Stimulated activated naive CD8-positive, alpha-beta T cell treated with anti-CD3 and anti-CD28 coated beads, Interleukin-15, Interleukin-2, amounts not matched to agents 100 U/mL and 50 U/mL, for 24 hours (primary cell): ENCODE results near the gene MAL.

Source experiments
- ATAC-seq: fragments of 150-1000 bp; cut with Tn5 transposase; one replicate; pipeline ENCODE4 v1.10.0; 2021
- DNase-seq: peaks from one replicate; pipeline ENCODE4 v3.0.0; 2021

Gene MAL

GRCh38 chr2:95061601-95062183 lies 36.2 kb downstream of the MAL start:
- no peak for ATAC-seq
- no peak for DNase-seq

DNA sequence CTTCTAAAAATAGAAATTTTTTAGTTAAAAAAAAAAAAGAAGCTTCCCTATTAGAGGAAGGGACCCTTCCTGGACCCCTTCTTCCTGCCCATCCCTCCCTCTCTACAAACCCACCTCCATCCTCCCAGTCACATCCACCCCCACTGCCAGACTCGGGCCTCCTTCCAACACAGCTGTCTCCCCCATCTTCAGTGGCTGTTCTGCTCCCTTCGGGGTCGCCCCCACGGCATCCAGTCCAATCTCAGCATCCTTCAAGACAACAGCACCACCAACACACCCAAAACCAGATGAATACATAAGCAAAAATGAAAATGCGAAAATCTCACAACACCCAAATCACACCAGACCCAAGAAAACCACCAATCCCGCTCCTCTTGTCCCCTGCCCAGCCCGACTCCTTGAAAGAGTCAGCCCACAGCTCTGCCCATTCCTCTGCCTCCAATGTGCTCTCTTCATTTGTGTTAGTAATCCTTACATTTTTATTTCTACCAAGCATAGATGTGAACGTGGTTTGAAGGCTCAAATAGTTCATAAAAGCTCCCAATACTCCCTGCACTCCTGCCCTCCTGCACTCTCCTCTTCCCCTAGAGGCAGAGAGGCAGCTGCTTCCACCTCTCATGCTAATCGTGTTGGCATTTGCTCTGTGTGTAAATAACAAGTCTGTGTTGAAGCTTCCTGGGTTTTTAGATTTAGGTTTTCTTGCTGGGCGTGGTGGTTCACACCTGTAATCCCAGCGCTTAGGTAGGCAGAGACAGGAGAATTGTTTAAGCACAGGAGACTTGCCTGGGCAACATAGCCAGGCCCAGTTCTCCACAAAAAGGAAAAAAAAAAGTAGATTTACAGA lies 37.0 kb downstream of the MAL start:
- no peak for DNase-seq
- no peak for ATAC-seq

GRCh38 chr2:95063086-95063958 lies 37.8 kb downstream of the MAL start:
- ATAC-seq, result no peak
- no peak for DNase-seq

DNA sequence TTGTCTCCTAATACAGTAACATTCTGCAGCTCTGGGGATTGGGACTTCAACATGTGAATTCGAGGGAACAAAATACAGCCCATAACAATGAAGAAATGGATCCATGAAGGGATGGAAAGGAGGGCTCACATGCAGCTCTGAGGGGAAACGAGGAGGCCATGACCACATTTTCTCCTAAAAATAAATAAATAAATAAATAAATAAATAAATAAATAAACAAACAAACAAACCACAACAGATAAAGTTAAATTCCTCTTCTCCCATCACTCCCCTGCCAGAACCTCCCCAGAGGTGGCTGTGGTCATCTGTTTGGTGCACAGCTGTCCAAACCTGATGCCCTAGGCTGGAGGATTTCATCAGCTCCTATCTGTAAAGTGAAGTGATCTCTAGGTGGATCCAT lies 42.7 kb downstream of the MAL start:
- DNase-seq, result no peak
- no peak for ATAC-seq

GRCh38 chr2:95069465-95069864 lies 44.0 kb downstream of the MAL start:
- ATAC-seq (no peak), DNase-seq (no peak)

GRCh38 chr2:95071856-95072255 lies 46.3 kb downstream of the MAL start:
- DNase-seq (no peak), ATAC-seq (no peak)

GRCh38 chr2:95072424-95072823 lies 46.9 kb downstream of the MAL start:
- ATAC-seq (no peak), DNase-seq (no peak)

DNA sequence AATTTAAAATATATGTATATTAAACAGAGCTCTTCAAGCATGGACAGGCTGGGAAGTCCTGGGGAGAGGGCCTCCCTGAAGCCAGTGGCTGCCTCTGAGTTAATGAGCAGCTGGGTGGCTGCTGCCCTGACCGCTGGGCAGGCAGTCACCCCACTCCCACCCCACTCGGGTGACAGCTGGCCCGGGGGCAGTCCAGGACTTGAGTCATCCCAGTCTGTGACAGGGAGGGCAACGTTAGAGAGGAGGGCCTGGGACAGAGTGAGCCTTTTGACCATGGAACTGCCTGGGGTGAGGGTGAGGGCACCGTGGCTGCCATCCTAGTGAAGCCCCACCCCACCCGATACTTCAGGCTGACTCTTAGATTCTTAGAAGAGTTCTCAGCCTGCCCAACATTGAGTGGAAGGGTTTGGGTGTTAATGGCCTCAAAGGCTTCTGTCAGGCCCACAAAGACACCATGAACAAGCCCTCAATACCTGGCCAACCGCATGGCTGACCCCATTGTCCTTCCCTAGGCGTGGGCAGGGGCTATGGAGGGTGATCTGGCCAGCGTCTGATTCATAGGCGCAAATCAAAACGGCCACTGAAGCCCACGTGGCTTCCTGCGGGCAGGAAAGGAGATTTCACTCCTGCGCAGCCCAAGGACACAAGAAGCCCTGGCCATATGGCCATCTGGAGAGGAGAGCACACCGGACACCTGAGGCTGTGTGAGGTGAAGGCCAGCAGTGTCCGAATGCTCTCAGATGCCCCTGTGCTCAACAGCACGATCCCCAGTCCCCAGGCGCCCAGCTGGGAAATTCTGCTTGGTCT lies 48.6 kb downstream of the MAL start:
- peak; percentile 48 for DNase-seq
- peak; percentile 44 for ATAC-seq

DNA sequence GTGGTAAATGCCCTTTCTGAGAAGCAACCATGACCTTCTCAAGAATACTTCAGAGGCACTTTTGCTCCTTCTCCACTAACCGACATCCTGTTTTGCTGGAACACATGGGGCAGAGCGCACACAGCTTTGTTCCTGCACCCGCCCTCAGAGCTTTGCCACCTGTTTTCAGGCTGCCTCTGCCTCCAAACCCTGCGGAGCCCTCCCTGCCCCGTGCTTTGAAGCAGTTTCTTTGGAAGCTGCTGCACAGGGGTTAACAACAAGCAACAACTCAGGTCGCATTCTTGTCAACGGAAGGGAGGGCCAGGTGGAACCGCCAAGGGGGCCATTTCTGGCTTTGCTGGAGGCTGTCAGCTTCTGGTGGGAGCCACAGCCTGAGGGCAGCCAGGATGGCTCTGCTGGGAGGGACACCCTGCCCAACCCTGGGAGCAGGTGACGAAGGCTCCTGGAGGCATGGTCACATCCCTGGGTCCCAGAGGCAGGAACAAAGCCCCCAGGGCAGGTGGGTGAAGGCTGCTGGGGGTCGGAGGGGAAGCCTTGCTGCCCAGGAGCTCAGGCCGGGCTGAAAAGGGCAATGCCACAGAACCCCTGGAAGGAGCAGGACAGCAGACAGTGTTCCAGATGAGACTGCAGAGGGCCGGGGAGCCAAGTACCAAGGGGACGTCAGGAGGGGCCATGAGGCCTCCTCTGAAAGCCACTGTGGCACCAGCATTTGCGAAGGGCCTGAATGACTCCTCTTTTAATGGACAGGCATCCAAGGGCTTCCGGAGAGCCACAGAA lies 49.3 kb downstream of the MAL start:
- DNase-seq (peak; percentile 70), ATAC-seq (peak; percentile 75)

- DNase-seq (no peak), ATAC-seq (no peak)
These were observed 50.1 kb downstream of the MAL start for GRCh38 chr2:95075440-95076132.

DNA sequence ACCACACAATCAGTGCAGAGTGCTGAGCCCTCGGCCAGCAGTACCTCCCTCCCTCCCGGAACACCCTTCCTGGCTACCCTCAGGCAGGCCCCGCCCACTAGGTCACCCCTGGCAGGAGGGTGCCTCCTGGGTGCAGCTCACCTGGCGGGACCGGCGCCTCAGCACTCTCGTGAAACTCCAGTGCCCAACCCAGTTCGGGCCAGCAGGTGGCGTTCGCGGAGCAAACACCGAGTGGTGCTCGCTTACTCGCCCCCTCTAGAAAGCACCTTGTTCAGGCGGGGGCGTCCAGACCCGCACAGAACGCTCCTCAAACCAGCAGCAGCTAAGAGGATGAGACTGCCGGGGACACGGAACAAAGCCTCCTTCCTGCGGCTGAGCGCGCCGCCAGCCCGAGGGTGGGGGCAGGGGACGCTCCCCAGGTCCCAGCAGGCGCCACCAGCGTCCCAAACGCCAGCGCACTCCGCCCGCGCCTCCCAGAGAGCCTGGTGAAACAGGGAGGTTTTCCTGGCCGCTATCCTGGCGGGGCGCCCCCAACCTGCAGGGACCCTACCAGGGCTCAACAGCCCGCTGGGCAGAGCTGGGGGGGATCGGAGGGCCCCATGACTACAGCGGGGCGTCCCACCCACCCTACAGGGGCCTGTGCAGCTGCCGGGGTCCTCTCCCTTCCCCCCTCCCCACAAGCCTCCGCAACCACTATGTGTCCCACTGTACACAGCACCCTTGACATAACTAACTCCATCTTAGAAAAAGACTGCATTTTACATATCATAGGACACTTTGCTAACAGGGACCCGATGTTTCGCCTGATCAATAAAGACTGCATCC lies 51.4 kb downstream of the MAL start:
- peak; percentile 92 for DNase-seq
- peak; percentile 77 for ATAC-seq

- ATAC-seq, result no peak
- no peak for DNase-seq
These were observed 52.0 kb downstream of the MAL start for GRCh38 chr2:95077530-95077825.

- ATAC-seq, result no peak
- no peak for DNase-seq
These were observed 52.5 kb downstream of the MAL start for GRCh38 chr2:95077861-95078603.

GRCh38 chr2:95079199-95079683 lies 53.7 kb downstream of the MAL start:
- DNase-seq, result no peak
- ATAC-seq, result peak; percentile 7

- no peak for DNase-seq
- ATAC-seq, result no peak
These were observed 57.0 kb downstream of the MAL start for GRCh38 chr2:95082477-95082876.

- ATAC-seq (no peak), DNase-seq (no peak)
These were observed 60.5 kb downstream of the MAL start for GRCh38 chr2:95086017-95086416.

DNA sequence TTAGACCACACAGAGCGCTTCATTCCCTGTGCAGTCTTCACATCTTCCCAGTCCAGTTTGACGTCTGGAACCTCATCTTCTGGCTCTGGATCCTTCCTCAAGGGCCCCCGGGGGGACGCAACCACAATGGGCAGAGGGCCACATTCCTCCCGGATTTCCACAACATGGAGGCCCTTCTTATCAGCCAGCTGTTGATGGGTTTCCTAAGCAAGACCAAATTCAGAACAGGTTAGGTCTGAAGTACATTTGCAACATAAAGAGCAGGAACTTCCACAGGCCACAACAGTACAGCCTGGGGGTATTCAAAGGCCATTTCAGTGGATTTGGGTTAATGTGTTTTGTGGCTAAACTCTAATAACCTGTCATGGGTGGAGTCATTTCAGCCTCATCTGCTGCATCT lies 61.9 kb downstream of the MAL start:
- ATAC-seq, result no peak
- DNase-seq, result no peak

DNA sequence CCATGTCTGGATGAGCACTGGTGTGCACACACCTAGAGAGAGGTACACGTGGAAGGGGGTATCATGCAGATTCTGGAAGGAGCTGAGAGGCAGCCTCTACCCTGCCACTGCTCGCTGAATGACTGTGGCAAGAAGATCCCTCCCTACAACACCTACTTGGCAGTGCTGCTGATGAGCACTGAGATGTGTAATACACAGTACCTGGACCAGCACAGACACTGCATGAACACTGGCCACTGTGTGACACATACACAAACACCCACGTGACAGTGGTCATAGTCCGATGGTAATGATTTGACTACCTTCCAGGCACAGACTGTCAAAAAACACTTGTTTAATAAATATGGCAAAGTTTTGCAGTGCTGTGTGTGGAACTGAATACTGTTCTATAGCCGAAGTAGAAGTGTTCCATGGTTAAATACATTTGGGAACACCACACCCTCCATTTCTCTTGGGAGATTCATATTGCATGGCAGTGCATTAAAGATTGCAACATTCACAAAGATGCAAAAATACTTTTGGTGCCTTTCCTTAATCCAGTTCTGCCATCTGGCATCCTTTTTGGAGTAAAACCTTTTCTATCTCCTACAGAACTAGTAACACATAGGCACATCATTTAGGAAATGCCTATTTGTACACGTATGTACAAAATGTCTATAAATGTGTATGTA lies 66.5 kb downstream of the MAL start:
- ATAC-seq (no peak), DNase-seq (no peak)
